GM19397 (cell line): ENCODE data around the gene CACNA2D2.

Experiments used
- ATAC-seq: cut with Tn5 transposase; IDR thresholded peaks from one replicate; pipeline ENCODE4 v1.9.1; 2021; ENCODE audit warnings: mild to moderate bottlenecking, moderate library complexity; ENCODE audit not compliant: unreplicated experiment

The CACNA2D2 gene

DNA sequence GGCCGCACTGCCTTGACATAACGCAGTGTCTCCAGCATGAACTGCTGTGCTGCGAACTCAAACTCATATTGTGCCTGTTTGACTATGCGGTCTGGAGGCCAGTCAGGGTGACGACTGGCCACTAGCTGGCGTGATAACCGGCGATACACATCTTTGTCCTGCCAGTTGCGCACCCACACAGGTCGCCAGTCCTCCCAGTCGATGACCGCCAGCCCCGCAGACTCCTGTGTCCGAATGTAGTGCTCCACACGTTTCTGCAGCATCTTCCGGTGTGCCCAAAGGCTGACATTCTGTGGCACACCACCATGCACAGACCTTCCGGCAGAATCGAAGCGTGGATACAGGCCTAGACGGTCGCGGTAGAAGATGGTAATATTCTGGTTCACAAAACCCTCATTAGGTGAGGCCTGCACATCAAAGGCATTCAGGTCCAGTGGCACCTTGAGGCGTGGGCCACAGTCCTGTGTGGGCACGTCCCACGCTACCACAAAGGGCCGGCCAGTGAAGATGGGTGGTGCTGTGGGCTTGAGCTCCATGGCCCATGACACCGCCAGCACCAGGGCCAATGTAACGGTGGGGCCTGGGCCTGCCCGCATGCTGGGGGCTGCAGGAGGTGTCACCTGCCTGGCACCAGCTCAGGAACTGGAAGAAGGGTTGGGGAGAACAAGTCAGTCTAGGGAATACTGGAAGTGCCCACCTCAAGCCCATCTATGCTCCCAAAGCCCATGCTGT, 183.4 kb downstream of the CACNA2D2 start:
- ATAC-seq = no peak

DNA sequence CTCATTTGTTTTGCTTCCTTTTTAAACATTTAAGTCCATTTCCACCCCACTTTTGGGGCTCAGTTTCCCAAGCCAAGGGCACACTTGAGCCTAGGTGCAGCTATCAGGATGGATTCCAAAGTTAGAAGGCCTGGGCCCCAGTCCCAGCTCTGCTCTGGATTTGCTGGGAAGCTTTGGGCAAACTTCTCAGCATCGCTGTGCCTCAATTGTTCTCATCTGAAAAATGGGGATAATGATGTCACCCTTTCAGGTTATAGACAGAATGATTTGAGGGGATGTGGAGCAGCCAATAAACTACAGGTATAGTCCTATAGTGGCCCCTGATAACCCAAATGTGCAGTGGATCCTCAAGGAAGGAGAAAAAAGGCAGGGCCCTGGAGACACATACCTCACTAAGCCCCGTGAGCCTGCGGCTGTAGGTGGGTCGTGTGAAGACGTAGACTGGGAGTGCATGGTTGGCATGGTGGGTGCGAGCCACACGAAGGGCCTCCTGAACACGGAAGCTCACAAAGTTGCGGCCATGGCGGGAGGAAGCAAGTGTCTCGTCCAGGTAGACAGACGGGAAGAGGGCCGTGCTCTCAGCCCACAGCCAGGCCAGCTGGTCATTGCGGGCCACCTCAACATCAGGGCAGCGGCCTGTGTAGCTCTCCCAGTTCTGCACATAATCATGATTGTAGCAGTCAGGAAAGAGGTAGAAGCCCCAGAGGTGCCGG, 184.1 kb downstream of the CACNA2D2 start:
- no peak for ATAC-seq

DNA sequence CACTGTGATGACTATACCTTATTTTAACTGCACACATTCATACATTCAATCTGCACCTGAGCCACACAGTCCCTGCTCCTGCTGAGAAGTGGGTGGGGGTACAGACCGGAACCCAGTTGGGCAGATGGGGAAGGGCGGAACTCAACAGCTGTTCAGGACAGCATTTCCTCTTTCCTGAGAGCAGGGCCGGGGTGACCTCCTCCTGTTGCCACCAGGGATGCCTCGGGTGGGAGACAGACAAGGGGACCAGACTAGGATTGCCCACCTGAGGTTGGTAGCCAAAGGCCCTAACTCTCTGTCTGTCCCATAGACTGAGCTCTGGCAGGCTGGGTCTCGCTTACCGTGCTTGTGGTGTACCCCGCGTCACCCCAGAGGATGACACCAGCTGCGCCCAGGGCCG, 184.8 kb downstream of the CACNA2D2 start:
- no peak for ATAC-seq

DNA sequence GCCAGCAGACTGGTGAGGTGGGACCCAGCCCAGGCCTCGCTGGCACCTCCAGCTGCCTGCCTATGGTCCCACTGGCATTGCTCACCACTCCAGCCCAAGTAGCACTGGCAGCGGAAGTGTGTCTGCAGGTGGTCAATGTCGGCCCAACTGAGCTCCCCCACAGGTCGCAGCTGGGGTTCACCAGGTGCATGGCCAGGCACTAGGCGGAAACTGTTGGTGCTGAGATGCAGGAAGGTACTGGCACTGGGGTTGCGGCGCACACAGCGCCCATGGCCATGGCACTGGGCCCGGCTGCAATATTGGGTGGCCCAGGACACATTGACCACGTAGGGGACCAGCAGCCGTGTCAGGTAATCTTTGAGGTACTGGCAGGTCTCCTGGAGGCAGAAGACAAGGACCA, 185.3 kb downstream of the CACNA2D2 start:
- no peak for ATAC-seq

DNA sequence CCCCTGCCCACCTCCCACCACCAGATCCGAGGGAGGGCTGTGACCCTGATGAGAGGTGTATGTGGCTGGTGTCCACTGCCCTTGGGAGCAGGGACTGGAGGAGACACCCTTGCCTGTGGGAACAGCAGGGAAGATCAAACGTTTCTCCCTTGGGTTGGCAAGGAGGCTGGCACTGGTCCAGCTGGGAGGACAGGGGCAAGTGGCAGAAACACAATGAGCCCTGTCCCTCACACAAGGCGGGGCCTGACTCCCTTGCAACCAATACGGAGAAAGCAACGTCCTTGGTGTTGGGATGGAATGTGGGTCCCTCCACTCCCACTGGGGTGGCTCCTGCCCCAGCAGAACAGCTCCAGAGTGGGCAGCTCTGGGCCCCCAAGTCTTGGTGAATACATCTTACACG, 186.1 kb downstream of the CACNA2D2 start:
- ATAC-seq = no peak

DNA sequence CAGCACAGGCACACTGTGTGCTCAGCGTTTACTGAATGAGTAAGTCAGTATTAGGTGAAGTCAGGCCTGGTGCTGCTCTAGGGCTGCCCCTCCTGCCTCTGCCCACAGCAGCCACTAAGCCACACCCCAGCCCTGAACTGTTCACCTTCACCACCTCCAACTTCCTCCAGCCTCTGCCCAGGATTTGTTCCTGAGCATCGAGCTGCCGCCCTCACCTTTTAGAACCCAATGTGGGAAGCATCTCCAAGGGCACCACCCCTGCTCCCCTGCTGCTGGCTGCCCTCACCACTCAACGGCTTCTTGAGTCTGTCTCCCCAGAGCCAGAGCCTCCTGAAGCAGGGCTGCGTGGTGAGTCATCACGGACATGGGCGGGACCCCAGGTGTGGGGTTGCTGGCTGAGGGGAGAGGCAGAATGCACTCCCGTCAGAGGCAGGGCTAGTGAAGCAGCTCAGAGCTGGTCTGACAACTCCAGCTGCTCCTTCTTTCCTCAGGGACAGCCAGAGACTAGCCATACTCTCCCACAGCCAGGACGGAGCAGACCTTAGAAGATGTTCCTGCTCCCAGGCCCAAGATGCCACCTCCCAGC, 186.7 kb downstream of the CACNA2D2 start:
- ATAC-seq = no peak

DNA sequence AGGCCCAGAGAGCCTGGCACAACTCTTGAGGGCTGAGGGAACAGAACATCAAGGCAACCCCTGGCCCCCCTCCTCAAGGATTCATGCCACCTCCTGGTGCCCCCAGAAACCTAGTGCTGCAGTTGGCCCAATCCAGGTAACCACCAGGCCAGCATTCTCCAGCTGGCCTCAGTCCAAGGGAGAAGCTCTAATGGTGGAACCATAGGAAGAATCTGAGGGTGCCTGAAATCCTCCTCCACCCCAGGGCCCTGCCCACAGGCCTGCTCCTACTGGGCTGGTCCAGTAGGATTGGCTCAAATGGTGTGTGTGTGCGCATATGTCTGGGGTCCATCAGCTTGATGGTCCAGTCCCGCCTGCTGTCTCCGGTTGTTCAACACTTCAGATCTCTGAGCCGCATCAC, 188.6 kb downstream of the CACNA2D2 start:
- ATAC-seq = no peak

DNA sequence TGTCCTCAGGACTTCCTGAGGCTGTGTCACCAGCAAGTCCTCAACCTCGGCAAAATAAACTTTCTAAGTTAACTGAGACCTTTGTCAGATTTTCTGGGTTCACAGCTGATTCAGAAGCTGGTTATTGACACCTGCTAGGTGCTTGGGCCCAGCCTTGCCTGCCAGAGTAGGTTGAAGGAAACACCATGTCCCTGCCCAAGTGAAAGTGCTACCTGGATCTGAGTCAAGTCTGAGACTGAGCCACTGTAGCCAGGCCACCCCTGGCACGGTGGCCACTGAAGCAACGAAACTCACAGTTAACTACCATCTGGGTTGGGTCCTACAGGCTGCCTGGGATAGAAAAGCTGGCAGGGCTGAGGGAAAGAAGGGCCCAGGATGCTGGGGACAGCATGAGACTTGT, 189.1 kb downstream of the CACNA2D2 start:
- ATAC-seq = no peak
